ENCODE results near the gene TSPAN3.

DNA sequence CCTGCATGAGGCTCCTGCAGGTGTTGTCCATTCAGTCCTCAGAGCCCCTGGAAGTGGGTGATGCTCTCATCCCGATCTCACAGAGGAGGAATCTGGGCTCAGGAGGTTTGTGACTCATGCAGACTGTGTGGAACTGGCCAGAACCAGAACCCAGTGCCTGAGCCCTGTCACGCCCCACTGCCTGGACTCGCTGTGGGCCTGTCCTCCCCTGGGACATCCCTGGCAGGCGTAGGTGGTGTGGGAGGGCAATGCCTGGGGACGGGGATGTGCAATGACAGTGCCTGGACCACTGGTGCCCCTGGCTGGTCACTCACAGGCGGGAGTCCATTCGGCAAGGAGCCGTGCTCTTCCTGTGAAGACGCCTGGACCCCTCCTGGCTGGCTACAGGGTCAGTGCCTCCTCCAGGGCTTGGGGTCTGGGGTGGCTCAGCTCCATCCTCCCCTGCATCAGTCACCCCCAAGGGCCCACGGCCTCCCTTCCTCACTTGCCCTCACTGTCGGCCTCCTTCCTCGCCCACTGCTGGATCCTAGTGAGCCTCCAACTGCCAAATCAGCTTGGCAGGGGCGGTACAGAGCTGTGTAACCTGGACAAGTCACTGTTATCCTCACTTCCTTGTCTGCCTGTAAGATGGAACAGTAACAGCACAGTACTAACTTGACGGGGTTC is 61.1 kb downstream of the TSPAN3 start:
- TF ChIP-seq, protein P1, sequence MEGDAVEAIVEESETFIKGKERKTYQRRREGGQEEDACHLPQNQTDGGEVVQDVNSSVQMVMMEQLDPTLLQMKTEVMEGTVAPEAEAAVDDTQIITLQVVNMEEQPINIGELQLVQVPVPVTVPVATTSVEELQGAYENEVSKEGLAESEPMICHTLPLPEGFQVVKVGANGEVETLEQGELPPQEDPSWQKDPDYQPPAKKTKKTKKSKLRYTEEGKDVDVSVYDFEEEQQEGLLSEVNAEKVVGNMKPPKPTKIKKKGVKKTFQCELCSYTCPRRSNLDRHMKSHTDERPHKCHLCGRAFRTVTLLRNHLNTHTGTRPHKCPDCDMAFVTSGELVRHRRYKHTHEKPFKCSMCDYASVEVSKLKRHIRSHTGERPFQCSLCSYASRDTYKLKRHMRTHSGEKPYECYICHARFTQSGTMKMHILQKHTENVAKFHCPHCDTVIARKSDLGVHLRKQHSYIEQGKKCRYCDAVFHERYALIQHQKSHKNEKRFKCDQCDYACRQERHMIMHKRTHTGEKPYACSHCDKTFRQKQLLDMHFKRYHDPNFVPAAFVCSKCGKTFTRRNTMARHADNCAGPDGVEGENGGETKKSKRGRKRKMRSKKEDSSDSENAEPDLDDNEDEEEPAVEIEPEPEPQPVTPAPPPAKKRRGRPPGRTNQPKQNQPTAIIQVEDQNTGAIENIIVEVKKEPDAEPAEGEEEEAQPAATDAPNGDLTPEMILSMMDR (IDR thresholded peaks at IDR 0.05) = no peak
- no peak for TF ChIP-seq POLR2A (IDR thresholded peaks at IDR 0.05)
